Astrocyte (in vitro differentiated cells and primary cell): ENCODE data around the gene SOX13.

ENCODE experiments used
- CTCF ChIP-seq: IDR thresholded peaks from 2 replicates; pipeline ENCODE4 v1.5.1; 2011; ENCODE audit warnings: low read depth, mild to moderate bottlenecking, inconsistent platforms, low read length, moderate library complexity; ENCODE audit not compliant: insufficient read depth
- EZH2 ChIP-seq: IDR thresholded peaks from 2 replicates; pipeline ENCODE4 v1.6.1; 2012; ENCODE audit warnings: mild to moderate bottlenecking, low read length, inconsistent platforms; ENCODE audit not compliant: insufficient read depth

- TF ChIP-seq CTCF (no peak), EZH2 (no peak)
Measured at GRCh38 chr1:204104331-204105130, 31.6 kb downstream of the SOX13 start.
